ENCODE data around the gene SCT. TPM values are rescaled to one million over a fixed set of nuclear protein-coding genes. Genes with fewer than 3 reads are reported as not detected.

SCT gene
- total and polyA plus RNA-seq, 2 donors (not counting 1 experiment from before 2014, with no cell fraction given): not detected

DNA sequence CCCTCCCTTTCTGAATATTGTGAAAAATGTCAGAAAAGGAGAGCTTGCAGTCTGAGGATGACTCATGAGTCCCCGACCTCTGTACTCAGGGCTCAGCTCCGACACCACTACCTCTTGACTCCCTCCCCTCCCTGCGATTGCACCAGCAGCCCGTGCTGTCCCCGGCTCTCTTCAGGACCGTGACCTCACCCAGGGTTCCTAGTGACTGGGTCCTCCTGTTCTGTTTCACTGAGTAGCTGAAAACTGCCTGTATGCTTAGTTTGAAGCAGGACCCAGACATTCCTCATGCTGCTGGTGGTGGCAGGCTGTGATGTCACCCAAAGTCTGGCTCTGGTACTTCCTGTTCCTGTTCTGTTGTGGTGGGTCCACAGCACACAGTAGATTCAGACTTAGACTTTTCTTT is 39.0 kb downstream of the SCT start:
- Histone ChIP-seq H3K4me1 (ENCODE audit: control insufficient read depth, extremely low read depth, insufficient read depth, low read length) (peaks cover 3% of the 10 kb centered on the region), H2AFZ (ENCODE audit: low read length) (no peak overlapping the region), H3K79me2 (ENCODE audit: control insufficient read depth, insufficient read depth, low read length) (peaks cover 28% of the 10 kb centered on the region), H3K36me3 (ENCODE audit: control insufficient read depth, insufficient read depth, low read length) (peaks cover 32% of the 10 kb centered on the region), H3K9me3 (ENCODE audit: control insufficient read depth, insufficient read depth, low read depth, low read length) (no peaks in the 10 kb centered on the region), H3K9ac (ENCODE audit: insufficient read depth, low read length) (no peak overlapping the region), H3K4me2 (ENCODE audit: extremely low read depth, insufficient read depth, low read length) (no peak overlapping the region), H4K20me1 (ENCODE audit: control insufficient read depth, extremely low read depth, insufficient read depth, low read length) (no peaks in the 10 kb centered on the region), H3K4me3 (replicated peaks in 1 of 4; ENCODE audit: control extremely low read depth in 1 of 4, insufficient read depth in 1 of 4, low read depth in 3 of 4, low read length in 4 of 4) (no peak overlapping the region), H3K27ac (ENCODE audit: insufficient read depth, low read length) (no peak overlapping the region), H3K27me3 (ENCODE audit: control insufficient read depth, insufficient read depth, low read length) (no peaks in the 10 kb centered on the region)
- no peak for TF ChIP-seq EZH2 (IDR thresholded peaks at IDR 0.05; ENCODE audit: low read length, missing control alignments)
- TF ChIP-seq, protein P1, sequence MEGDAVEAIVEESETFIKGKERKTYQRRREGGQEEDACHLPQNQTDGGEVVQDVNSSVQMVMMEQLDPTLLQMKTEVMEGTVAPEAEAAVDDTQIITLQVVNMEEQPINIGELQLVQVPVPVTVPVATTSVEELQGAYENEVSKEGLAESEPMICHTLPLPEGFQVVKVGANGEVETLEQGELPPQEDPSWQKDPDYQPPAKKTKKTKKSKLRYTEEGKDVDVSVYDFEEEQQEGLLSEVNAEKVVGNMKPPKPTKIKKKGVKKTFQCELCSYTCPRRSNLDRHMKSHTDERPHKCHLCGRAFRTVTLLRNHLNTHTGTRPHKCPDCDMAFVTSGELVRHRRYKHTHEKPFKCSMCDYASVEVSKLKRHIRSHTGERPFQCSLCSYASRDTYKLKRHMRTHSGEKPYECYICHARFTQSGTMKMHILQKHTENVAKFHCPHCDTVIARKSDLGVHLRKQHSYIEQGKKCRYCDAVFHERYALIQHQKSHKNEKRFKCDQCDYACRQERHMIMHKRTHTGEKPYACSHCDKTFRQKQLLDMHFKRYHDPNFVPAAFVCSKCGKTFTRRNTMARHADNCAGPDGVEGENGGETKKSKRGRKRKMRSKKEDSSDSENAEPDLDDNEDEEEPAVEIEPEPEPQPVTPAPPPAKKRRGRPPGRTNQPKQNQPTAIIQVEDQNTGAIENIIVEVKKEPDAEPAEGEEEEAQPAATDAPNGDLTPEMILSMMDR (conservative IDR thresholded peaks at IDR 0.05 in 1 of 2, IDR thresholded peaks at IDR 0.05 in 1 of 2; ENCODE audit: low read depth in 1 of 2, low read length in 2 of 2): no peak
- DNase-seq (ENCODE audit: low read depth in 2 of 2): peak; percentile 60 to 86

- Histone ChIP-seq H4K20me1 (ENCODE audit: control insufficient read depth, extremely low read depth, insufficient read depth, low read length) (no peaks in the 10 kb centered on the region), H3K4me2 (ENCODE audit: extremely low read depth, insufficient read depth, low read length) (no peak overlapping the region), H3K27me3 (ENCODE audit: control insufficient read depth, insufficient read depth, low read length) (no peaks in the 10 kb centered on the region), H3K4me1 (ENCODE audit: control insufficient read depth, extremely low read depth, insufficient read depth, low read length) (peaks cover 3% of the 10 kb centered on the region), H3K4me3 (replicated peaks in 1 of 4; ENCODE audit: control extremely low read depth in 1 of 4, insufficient read depth in 1 of 4, low read depth in 3 of 4, low read length in 4 of 4) (no peak overlapping the region), H2AFZ (ENCODE audit: low read length) (no peak overlapping the region), H3K36me3 (ENCODE audit: control insufficient read depth, insufficient read depth, low read length) (peaks cover 29% of the 10 kb centered on the region), H3K27ac (ENCODE audit: insufficient read depth, low read length) (no peak overlapping the region), H3K9me3 (ENCODE audit: control insufficient read depth, insufficient read depth, low read depth, low read length) (no peaks in the 10 kb centered on the region), H3K9ac (ENCODE audit: insufficient read depth, low read length) (no peak overlapping the region), H3K79me2 (ENCODE audit: control insufficient read depth, insufficient read depth, low read length) (peaks cover 27% of the 10 kb centered on the region)
- no peak for DNase-seq (ENCODE audit: low read depth in 2 of 2)
- TF ChIP-seq, protein P1 (conservative IDR thresholded peaks at IDR 0.05 in 1 of 2, IDR thresholded peaks at IDR 0.05 in 1 of 2; ENCODE audit: low read depth in 1 of 2, low read length in 2 of 2): no peak
- no peak for TF ChIP-seq EZH2 (IDR thresholded peaks at IDR 0.05; ENCODE audit: low read length, missing control alignments)
Observed at GRCh38 chr11:587546-587945, 39.4 kb downstream of the SCT start.

GRCh38 chr11:586376-587316 is 40.3 kb downstream of the SCT start:
- Histone ChIP-seq H3K4me2 (ENCODE audit: extremely low read depth, insufficient read depth, low read length) (no peak overlapping the region), H4K20me1 (ENCODE audit: control insufficient read depth, extremely low read depth, insufficient read depth, low read length) (no peaks in the 10 kb centered on the region), H3K79me2 (ENCODE audit: control insufficient read depth, insufficient read depth, low read length) (peaks cover 33% of the 10 kb centered on the region), H3K27ac (ENCODE audit: insufficient read depth, low read length) (no peak overlapping the region), H3K4me3 (replicated peaks in 1 of 4; ENCODE audit: control extremely low read depth in 1 of 4, insufficient read depth in 1 of 4, low read depth in 3 of 4, low read length in 4 of 4) (no peak overlapping the region), H3K36me3 (ENCODE audit: control insufficient read depth, insufficient read depth, low read length) (peaks cover 31% of the 10 kb centered on the region), H3K9ac (ENCODE audit: insufficient read depth, low read length) (no peak overlapping the region), H3K27me3 (ENCODE audit: control insufficient read depth, insufficient read depth, low read length) (no peaks in the 10 kb centered on the region), H2AFZ (ENCODE audit: low read length) (no peak overlapping the region), H3K9me3 (ENCODE audit: control insufficient read depth, insufficient read depth, low read depth, low read length) (no peaks in the 10 kb centered on the region), H3K4me1 (ENCODE audit: control insufficient read depth, extremely low read depth, insufficient read depth, low read length) (peaks cover 3% of the 10 kb centered on the region)
- TF ChIP-seq EZH2 (IDR thresholded peaks at IDR 0.05; ENCODE audit: low read length, missing control alignments): no peak
- TF ChIP-seq, protein P1 (conservative IDR thresholded peaks at IDR 0.05 in 1 of 2, IDR thresholded peaks at IDR 0.05 in 1 of 2; ENCODE audit: low read depth in 1 of 2, low read length in 2 of 2): no peak
- DNase-seq (ENCODE audit: low read depth in 2 of 2): no peak

Data from fibroblast of lung (primary cell).